A549 (cell line): ENCODE measurements around the gene SMARCA4. TPM values are rescaled to one million over a fixed set of nuclear protein-coding genes. Genes with fewer than 3 reads are reported as not detected.
"Not testable (repeated sequence)": the region's sequence is repeated elsewhere in the genome, so short reads cannot be mapped to it uniquely, and the experiment has no call there.

Source experiments
- ATAC-seq, 2 experiments: fragments of 200-7000 bp in 1 of 2; fragments of >200 bp in 1 of 2; cut with Nextera tagmentation in 1 of 2; cut with Tn5 transposase in 1 of 2; 3 replicates each; pipeline versions ENCODE4 v1.8.0 to v1.9.1; 2018 to 2020; ENCODE audit warnings: mild to moderate bottlenecking in 1 of 2, moderate library complexity in 1 of 2
- CTCF ChIA-PET: fragments of 300-600 bp; sonication (Branson Sonifier 250); formaldehyde crosslinking; extraction: SDS; loops from one replicate; lab custom pipeline; 2021; ENCODE audit warnings: antibody characterized with exemption, inconsistent platforms; lab: Yijun Ruan, JAX
- POLR2A ChIA-PET: fragments of 350-600 bp; formaldehyde crosslinking; extraction: SDS; loops from one replicate; lab custom pipeline; 2021; ENCODE audit warnings: antibody characterized with exemption, inconsistent platforms; lab: Yijun Ruan, JAX
- DNase-seq, 2 experiments: peaks; one replicate each; pipeline versions ENCODE4 v3.0.0 to v3.0.0-alpha.2; 2011 to 2016; ENCODE audit warnings: low read depth in 1 of 2, low spot score in 1 of 2
- FAIRE-seq: peaks from 2 replicates; lab custom pipeline; 2011; peaks lifted over from hg19 to GRCh38; lab: Jason Lieb, UNC
- H3K27ac ChIP-seq, 2 experiments: fragments of >200 bp; sonication (Bioruptor Twin); formaldehyde crosslinking; 3 replicates each; pipeline ENCODE4 v1.5.1; 2016 to 2017
- H3K4me1 ChIP-seq: fragments of >200 bp; sonication (Bioruptor Twin); formaldehyde crosslinking; 3 replicates; pipeline ENCODE4 v1.6.1; 2016
- H3K4me2 ChIP-seq: fragments of >200 bp; sonication (Bioruptor Twin); formaldehyde crosslinking; 3 replicates; pipeline ENCODE4 v1.6.1; 2016
- H3K4me3 ChIP-seq: fragments of >200 bp; sonication (Bioruptor Twin); formaldehyde crosslinking; 3 replicates; pipeline ENCODE4 v1.5.1; 2016
- H3K9me3 ChIP-seq: fragments of >200 bp; sonication (Bioruptor Twin); formaldehyde crosslinking; 3 replicates; pipeline ENCODE4 v1.6.1; 2016
- HDAC2 ChIP-seq: fragments of 200-600 bp; sonication (generic); IDR thresholded peaks from 2 replicates; pipeline ENCODE4 v1.6.1; 2016
- HOXB13 ChIP-seq: fragments of 250-450 bp; sonication (Bioruptor Pico); IDR thresholded peaks from 2 replicates; pipeline ENCODE4 v1.5.0; 2020; ENCODE audit warnings: low read depth, mild to moderate bottlenecking, moderate library complexity
- HOXB5 ChIP-seq: fragments of 250-450 bp; sonication (Bioruptor Pico); IDR thresholded peaks from 2 replicates; pipeline ENCODE4 v1.5.0; 2020; ENCODE audit warnings: mild to moderate bottlenecking, moderate library complexity
- JUN ChIP-seq, 2 experiments: fragments of >200 bp; sonication (Bioruptor Twin); formaldehyde crosslinking; IDR thresholded peaks; 2 replicates in 1 of 2; 3 replicates in 1 of 2; pipeline ENCODE4 v1.6.1; 2016 to 2017
- KDM1A ChIP-seq: fragments of 200-600 bp; sonication (generic); IDR thresholded peaks from 2 replicates; pipeline ENCODE4 v1.6.1; 2016; ENCODE audit warnings: low read depth, mild to moderate bottlenecking
- KDM5A ChIP-seq: fragments of 200-600 bp; sonication (generic); IDR thresholded peaks from 2 replicates; pipeline ENCODE4 v1.6.1; 2016; ENCODE audit warnings: antibody characterized with exemption, mild to moderate bottlenecking
- NPAS2 ChIP-seq: fragments of 250-450 bp; sonication (Bioruptor Pico); IDR thresholded peaks from 2 replicates; pipeline ENCODE4 v1.8.0; 2022; ENCODE audit warnings: mild to moderate bottlenecking, moderate library complexity, borderline replicate concordance
- NR3C1 ChIP-seq: fragments of >200 bp; sonication (Bioruptor Twin); formaldehyde crosslinking; IDR thresholded peaks from 3 replicates; pipeline ENCODE4 v1.6.1; 2017
- RAD21 ChIP-seq, 2 experiments: fragments of >200 bp in 1 of 2; sonication (Bioruptor Twin) in 1 of 2; formaldehyde crosslinking in 1 of 2; IDR thresholded peaks in 1 of 2; conservative IDR thresholded peaks in 1 of 2; 2 replicates in 1 of 2; 3 replicates in 1 of 2; pipeline ENCODE4 v1.6.1; 2012 to 2018; ENCODE audit warnings: inconsistent platforms in 1 of 2
- RFX5 ChIP-seq: fragments of 450-650 bp; IDR thresholded peaks from 2 replicates; pipeline ENCODE4 v1.7.1; 2014; ENCODE audit warnings: antibody characterized with exemption, mild to moderate bottlenecking, moderate library complexity
- SREBF2 ChIP-seq: fragments of 450-650 bp; IDR thresholded peaks from 2 replicates; pipeline ENCODE4 v1.6.1; 2014; ENCODE audit warnings: mild to moderate bottlenecking, moderate library complexity
- ZC3H11A ChIP-seq: fragments of 450-650 bp; IDR thresholded peaks from 2 replicates; pipeline ENCODE4 v1.6.1; 2014; ENCODE audit warnings: antibody characterized with exemption, mild to moderate bottlenecking
- ZNF302 ChIP-seq: fragments of 250-450 bp; sonication (Bioruptor Pico); IDR thresholded peaks from 2 replicates; pipeline ENCODE4 v1.9.0; 2021; ENCODE audit warnings: inconsistent platforms, mild to moderate bottlenecking, moderate library complexity
- ZSCAN20 ChIP-seq: fragments of 250-450 bp; sonication (Bioruptor Pico); IDR thresholded peaks from 2 replicates; pipeline ENCODE4 v1.8.0; 2022; ENCODE audit warnings: mild to moderate bottlenecking, moderate library complexity
- WGBS: methylation state at CpG from one replicate; pipeline ENCODE4 v1.1.6; 2017; ENCODE audit errors: missing lambda C conversion rate; 5-methylcytosine and 5-hydroxymethylcytosine counted together
- polyA plus RNA-seq, 4 experiments: library from polyadenylated mRNA; depleted of rRNA in 3 of 4; stranded (reverse); fragments of >200 nt; fragmentation: RNase III in 1 of 4; extraction: RNeasy Plus Mini Kit Qiagen cat#74134 plus additional on column Dnase treatment in 1 of 4; gene quantifications; 2 replicates in 3 of 4; 3 replicates in 1 of 4; pipeline ENCODE4 v1.2.3, GENCODE V29; 2011 to 2017
- TF ChIP-seq, protein P1 (sequence below): fragments of >200 bp; sonication (Bioruptor Twin); formaldehyde crosslinking; IDR thresholded peaks from 3 replicates; pipeline ENCODE4 v1.5.1; 2016
- TF ChIP-seq, protein P2 (sequence below): fragments of 450-650 bp; IDR thresholded peaks from 2 replicates; pipeline ENCODE4 v1.6.1; 2014; ENCODE audit warnings: antibody characterized with exemption

The SMARCA4 gene
- polyA plus RNA-seq, 2 of the 4 experiments (the other 2 are of a cell fraction): 8.1 to 11.9 TPM

DNA sequence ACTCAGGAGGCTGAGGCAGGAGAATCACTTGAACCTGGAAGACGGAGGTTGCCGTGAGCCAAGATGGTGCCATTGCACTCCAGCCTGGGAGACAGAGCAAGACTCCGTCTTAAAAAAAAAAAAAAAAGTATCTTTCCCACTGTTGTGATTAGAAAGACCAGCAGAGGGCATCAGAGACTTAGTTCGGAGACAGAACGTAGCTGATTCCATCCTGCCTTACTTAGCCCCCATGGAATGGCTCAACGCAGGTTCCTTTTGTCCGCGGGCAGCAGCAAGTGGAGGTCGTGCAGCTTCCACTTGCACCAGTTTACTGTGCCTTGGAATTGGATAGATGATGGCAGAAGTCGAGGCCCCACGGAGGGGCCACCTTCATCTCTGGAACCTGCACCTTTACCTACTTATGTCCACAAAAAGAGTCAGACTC lies 24.2 kb upstream of the SMARCA4 start:
- CTCF ChIA-PET: interaction anchor here (0.6 to 2.5 kb wide), 51 partner anchors 9 to 512 kb away, joined by 3 to 19 read pairs (median 4); partner anchors contain the start of genes CARM1 and SMARCA4
- 3% methylated on average over 11 of the region's 11 CpGs for WGBS
- H3K4me3 ChIP-seq: no peak overlapping the region
- H3K4me1 ChIP-seq: peaks cover 24% of the 10 kb centered on the region
- H3K9me3 ChIP-seq: no peaks in the 10 kb centered on the region
- TF ChIP-seq, protein P1, sequence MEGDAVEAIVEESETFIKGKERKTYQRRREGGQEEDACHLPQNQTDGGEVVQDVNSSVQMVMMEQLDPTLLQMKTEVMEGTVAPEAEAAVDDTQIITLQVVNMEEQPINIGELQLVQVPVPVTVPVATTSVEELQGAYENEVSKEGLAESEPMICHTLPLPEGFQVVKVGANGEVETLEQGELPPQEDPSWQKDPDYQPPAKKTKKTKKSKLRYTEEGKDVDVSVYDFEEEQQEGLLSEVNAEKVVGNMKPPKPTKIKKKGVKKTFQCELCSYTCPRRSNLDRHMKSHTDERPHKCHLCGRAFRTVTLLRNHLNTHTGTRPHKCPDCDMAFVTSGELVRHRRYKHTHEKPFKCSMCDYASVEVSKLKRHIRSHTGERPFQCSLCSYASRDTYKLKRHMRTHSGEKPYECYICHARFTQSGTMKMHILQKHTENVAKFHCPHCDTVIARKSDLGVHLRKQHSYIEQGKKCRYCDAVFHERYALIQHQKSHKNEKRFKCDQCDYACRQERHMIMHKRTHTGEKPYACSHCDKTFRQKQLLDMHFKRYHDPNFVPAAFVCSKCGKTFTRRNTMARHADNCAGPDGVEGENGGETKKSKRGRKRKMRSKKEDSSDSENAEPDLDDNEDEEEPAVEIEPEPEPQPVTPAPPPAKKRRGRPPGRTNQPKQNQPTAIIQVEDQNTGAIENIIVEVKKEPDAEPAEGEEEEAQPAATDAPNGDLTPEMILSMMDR: peak; percentile 55
- no peak for TF ChIP-seq JUN (IDR thresholded peaks at IDR 0.05)
- no peak for TF ChIP-seq SREBF2
- TF ChIP-seq NR3C1: no peak
- TF ChIP-seq HDAC2: no peak
- TF ChIP-seq HOXB13 (CRISPR knock-in tag): no peak
- TF ChIP-seq NPAS2 (CRISPR knock-in tag): no peak
- peak; percentile 62 to 72 for TF ChIP-seq RAD21 (conservative IDR thresholded peaks at IDR 0.05 in 1 of 2, IDR thresholded peaks at IDR 0.05 in 1 of 2)
- no peak for TF ChIP-seq ZNF302 (CRISPR knock-in tag)
- no peak for TF ChIP-seq KDM1A
- no peak for TF ChIP-seq ZSCAN20
- no peak for TF ChIP-seq HOXB5 (CRISPR knock-in tag)
- POLR2A ChIA-PET: interaction anchor here (0.6 to 1.0 kb wide), 4 partner anchors 24 to 291 kb away, joined by 4 to 7 read pairs (median 4); partner anchors contain the start of gene SMARCA4
- peak overlapping the region; percentile 43 for H3K4me2 ChIP-seq
- FAIRE-seq (no peak), DNase-seq (peak; percentile 56 to 75), ATAC-seq (peak; percentile 84; a peak in 5 of 6 replicates)
- H3K27ac ChIP-seq: peak overlapping the region in 1 of 2 experiments; percentile 72; a peak in 3 of 6 replicates

DNA sequence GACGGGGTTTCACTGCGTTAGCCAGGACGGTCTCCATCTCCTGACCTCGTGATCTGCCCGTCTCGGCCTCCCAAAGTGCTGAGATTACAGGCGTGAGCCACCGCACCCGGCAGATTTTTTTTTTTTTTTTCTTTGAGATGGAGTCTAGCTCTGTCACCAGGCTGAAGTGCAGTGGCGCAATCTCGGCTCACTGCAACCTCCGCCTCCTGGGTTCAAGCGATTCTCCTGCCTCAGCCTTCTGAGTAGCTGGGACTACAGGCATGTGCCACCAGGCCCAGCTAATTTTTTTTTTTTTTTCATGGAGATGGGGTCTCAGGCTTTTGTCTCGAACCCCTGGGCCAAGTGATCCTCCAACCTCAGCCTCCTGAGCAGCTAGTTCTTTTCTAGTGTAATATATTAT lies 19.2 kb upstream of the SMARCA4 start:
- H3K4me3 ChIP-seq, DNase-seq, FAIRE-seq, POLR2A ChIA-PET, H3K9me3 ChIP-seq: not testable (repeated sequence)
- Histone ChIP-seq H3K4me1 (peaks cover 27% of the 10 kb centered on the region), H3K4me2 (peak overlapping the region; percentile 24; the same call in 1 of the 3 replicates), H3K27ac (peak overlapping the region in 1 of 2 experiments; percentile 80; a peak in 1 of 6 replicates)
- 39% methylated on average over 14 of the region's 14 CpGs for WGBS
- ATAC-seq: peak in 1 of 2 experiments; percentile 32; a peak in 3 of 6 replicates
- CTCF ChIA-PET: interaction anchor here (0.6 to 2.3 kb wide), 28 partner anchors 10 to 506 kb away, joined by 3 to 25 read pairs (median 5); no protein-coding TSS in a partner anchor

DNA sequence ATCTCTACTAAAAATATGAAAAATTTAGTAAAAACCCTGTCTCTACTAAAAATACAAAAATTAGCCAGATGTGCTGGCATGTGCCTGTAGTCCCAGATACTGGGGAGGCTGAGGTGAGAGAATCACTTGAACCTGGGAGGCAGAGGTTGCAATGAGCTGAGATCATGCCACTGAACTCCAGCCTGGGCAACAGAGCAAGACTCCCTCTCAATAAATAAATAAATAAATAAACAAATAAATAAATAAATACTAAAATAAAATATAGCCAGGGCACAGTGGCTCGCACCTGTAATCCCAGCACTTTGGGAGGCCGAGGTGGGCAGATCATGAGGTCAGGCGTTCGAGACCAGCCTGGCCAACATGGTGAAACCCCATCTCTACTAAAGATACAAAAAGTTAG lies 17.4 kb upstream of the SMARCA4 start:
- ATAC-seq, DNase-seq, H3K4me3 ChIP-seq, H3K27ac ChIP-seq, H3K9me3 ChIP-seq, H3K4me2 ChIP-seq, FAIRE-seq, POLR2A ChIA-PET: not testable (repeated sequence)
- 64% methylated on average over 4 of the region's 4 CpGs for WGBS
- CTCF ChIA-PET: interaction anchor here (0.6 to 2.0 kb wide), 5 partner anchors 11 to 97 kb away, joined by 3 to 4 read pairs (median 3); no protein-coding TSS in a partner anchor
- peaks cover 37% of the 10 kb centered on the region for H3K4me1 ChIP-seq
- 0 out of 2 replicates have a peak, but pooled peaks have one; percentile 15 for TF ChIP-seq ZC3H11A

GRCh38 chr19:10945264-10945663 lies 15.6 kb upstream of the SMARCA4 start:
- TF ChIP-seq RFX5 (no peak), KDM5A (no peak)
- TF ChIP-seq, protein P2, sequence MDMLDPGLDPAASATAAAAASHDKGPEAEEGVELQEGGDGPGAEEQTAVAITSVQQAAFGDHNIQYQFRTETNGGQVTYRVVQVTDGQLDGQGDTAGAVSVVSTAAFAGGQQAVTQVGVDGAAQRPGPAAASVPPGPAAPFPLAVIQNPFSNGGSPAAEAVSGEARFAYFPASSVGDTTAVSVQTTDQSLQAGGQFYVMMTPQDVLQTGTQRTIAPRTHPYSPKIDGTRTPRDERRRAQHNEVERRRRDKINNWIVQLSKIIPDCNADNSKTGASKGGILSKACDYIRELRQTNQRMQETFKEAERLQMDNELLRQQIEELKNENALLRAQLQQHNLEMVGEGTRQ: no peak
- H3K27ac ChIP-seq: no peak overlapping the region
- no peak for DNase-seq
- H3K4me2 ChIP-seq: no peak overlapping the region
- 96% methylated on average over 4 of the region's 4 CpGs for WGBS
- no peak for FAIRE-seq
- peaks cover 18% of the 10 kb centered on the region for H3K4me1 ChIP-seq
- ATAC-seq: no peak
- ChIA-PET POLR2A (interaction anchor here (0.6 kb wide), 1 partner anchor 10 kb away, joined by 4 read pairs; no protein-coding TSS in a partner anchor), CTCF (interaction anchor here (0.6 to 1.6 kb wide), 6 partner anchors 9 to 181 kb away, joined by 3 to 7 read pairs (median 3); no protein-coding TSS in a partner anchor)
- no peaks in the 10 kb centered on the region for H3K9me3 ChIP-seq
- no peak overlapping the region for H3K4me3 ChIP-seq
